Stimulated activated CD4-positive, alpha-beta T cell treated with anti-CD3 and anti-CD28 coated beads, TNF-alpha, amount 100 ng/mL, for 1 hour (primary cell): ENCODE results near the gene TSPAN10.

Experiments used
- DNase-seq, 3 donors: peaks; one replicate each; pipeline ENCODE4 v3.0.0-alpha.2; 2020; ENCODE audit warnings: low read depth in 3 of 3, low spot score in 1 of 3

TSPAN10 gene

GRCh38 chr17:81631482-81631881 lies 5.5 kb upstream of the TSPAN10 start:
- no peak for DNase-seq

- DNase-seq, result no peak
Observed at GRCh38 chr17:81635431-81635830, 1.6 kb upstream of the TSPAN10 start.

- DNase-seq, result no peak
Observed at GRCh38 chr17:81635973-81636504, 957 bp upstream of the TSPAN10 start.

- no peak for DNase-seq
Observed at GRCh38 chr17:81638683-81639082, 1.7 kb downstream of the TSPAN10 start.

- no peak for DNase-seq
Observed at GRCh38 chr17:81640011-81640410, 3.0 kb downstream of the TSPAN10 start.

- no peak for DNase-seq
Observed at GRCh38 chr17:81641825-81642489, 5.0 kb downstream of the TSPAN10 start.

GRCh38 chr17:81644496-81644895 lies 7.5 kb downstream of the TSPAN10 start:
- no peak for DNase-seq

GRCh38 chr17:81644976-81645952 lies 8.3 kb downstream of the TSPAN10 start:
- DNase-seq, result no peak

- no peak for DNase-seq
Observed at GRCh38 chr17:81646869-81647600, 10.0 kb downstream of the TSPAN10 start.

- no peak for DNase-seq
Observed at GRCh38 chr17:81647640-81648012, 10.6 kb downstream of the TSPAN10 start.

- no peak for DNase-seq
Observed at GRCh38 chr17:81648013-81648706, 11.2 kb downstream of the TSPAN10 start.

- no peak for DNase-seq
Observed at GRCh38 chr17:81648707-81649085, 11.7 kb downstream of the TSPAN10 start.

- DNase-seq, result no peak
Observed at GRCh38 chr17:81650951-81651350, 14.0 kb downstream of the TSPAN10 start.

GRCh38 chr17:81651692-81652091 lies 14.7 kb downstream of the TSPAN10 start:
- DNase-seq, result no peak

GRCh38 chr17:81652906-81653771 lies 16.1 kb downstream of the TSPAN10 start:
- no peak for DNase-seq

- DNase-seq, result no peak
Observed at GRCh38 chr17:81655378-81656117, 18.6 kb downstream of the TSPAN10 start.

GRCh38 chr17:81656118-81656743 lies 19.2 kb downstream of the TSPAN10 start, which contains the start of gene PDE6G:
Gene PDE6G (minus strand): TSS chr17:81656542. CDS start chr17:81653305, 3,237 bp downstream.
- no peak for DNase-seq

- DNase-seq, result no peak
Observed at GRCh38 chr17:81656835-81657234, 19.8 kb downstream of the TSPAN10 start.

GRCh38 chr17:81659038-81659437 lies 22.0 kb downstream of the TSPAN10 start:
- DNase-seq, result no peak
